Measurements from ENCODE around the gene CSNK1G1.

CSNK1G1 gene

DNA sequence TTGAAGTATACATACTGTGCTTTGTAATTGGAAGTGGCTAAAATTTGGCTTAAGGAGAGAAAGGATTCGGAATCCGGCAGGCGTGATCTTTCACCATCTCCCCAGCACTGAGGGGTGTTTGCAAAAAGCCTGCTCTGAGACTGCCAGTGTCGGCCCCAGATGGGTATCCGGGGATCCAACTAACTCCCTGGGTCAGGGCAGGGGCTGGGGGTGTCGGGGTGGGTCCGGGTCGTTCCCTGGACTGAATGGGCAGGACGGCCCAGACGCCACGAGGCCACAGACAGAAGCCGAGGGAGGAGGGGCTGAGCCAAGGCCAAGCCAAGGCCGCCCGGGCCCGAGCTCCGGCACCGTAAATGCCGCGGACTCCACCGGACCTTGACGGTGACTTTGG lies 193.5 kb downstream of the CSNK1G1 start:
- Mint-ChIP-seq H3K27ac (peak overlapping the region; percentile 97), H3K9me3 (no peaks in the 10 kb centered on the region), H3K27me3 (no peaks in the 10 kb centered on the region), H3K4me3 (peak overlapping the region; percentile 94), H3K36me3 (ENCODE audit: low read depth) (peaks cover 55% of the 10 kb centered on the region), H3K4me1 (ENCODE audit: low read depth) (peaks cover 56% of the 10 kb centered on the region)
- intact Hi-C loops (cut with micrococcal nuclease) = loop anchor here (5.0 kb wide), 1 partner anchor 225 kb away; the partner anchor contains the start of gene TRIP4

DNA sequence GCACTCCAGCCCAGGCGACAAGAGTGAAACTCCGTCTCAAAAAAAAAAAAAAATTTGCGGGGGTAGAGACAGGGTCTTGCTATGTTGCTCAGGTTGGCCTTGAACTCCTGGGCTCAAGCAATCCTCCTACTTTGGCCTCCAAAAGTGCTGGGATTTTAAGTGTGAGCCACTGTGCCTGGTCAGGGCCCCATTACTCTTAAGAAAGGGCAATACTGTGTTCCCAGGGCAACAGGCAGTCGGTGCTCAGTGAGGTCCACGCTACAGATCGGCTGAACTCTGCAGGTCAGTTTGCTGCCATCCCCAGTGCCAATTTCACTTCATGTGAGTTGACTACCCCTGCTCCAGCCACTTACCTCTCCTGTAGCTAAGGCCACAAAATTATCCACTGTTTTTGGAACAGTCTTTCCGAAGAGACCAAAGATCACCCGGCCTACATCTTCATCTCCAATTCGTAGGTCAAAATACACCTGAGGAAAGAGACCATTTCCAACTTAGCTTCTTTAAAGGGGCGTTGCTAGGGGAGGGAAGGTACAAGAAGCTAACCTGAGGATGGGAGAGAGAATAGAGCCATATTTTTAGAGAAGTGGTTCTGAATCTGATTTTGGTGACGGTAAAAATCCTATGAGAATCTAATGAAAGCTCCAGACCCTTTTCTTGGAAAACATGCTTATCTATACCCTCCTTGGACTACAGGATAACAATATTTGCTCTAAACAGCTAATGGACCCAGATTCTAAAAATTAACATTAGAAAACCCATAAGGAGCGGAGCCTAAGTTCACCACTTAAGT lies 194.1 kb downstream of the CSNK1G1 start:
- H3K27ac Mint-ChIP-seq = peak overlapping the region; percentile 97
- H3K9me3 Mint-ChIP-seq = no peaks in the 10 kb centered on the region
- H3K36me3 Mint-ChIP-seq (ENCODE audit: low read depth) = peaks cover 59% of the 10 kb centered on the region
- no peaks in the 10 kb centered on the region for H3K27me3 Mint-ChIP-seq
- peaks cover 56% of the 10 kb centered on the region for H3K4me1 Mint-ChIP-seq (ENCODE audit: low read depth)
- H3K4me3 Mint-ChIP-seq = peak overlapping the region; percentile 94
- intact Hi-C loops (cut with micrococcal nuclease) = loop anchor here (5.0 kb wide), 1 partner anchor 225 kb away; the partner anchor contains the start of gene TRIP4

DNA sequence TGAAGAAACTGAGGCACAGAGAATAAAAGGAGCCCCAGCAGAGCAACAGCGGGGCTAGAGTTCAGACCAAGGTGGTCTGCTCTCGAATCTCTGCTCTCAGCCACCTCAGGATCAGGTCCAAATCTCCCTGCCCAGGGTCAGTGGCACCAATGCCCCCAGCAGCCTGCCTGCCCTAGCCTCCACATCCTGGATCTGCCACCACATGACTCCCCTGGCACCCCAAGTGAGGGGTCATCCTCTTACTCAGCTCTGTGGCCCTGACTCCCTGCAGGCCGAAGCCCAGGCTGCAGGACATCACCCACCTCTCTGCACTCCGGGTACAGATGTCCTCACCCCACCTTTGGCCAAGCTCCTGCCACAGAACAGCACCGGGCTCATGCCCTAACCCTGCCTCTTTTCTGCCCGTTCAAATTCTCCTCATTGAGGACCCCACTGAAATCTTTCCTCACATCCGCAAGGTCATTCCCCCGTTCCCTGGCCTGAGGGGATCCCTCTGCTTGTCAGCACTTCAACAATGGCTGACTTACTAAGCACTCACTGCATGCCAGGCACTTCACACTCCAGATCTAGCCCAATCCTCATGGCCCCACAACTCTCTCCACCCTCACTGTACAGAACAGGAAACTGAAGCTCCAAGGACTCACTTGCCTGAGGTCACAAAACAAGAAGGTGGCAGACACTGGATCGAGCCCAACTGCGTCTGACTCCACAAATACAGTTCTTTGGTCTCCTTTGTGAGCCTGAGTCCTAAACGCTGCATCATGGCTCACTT lies 197.4 kb downstream of the CSNK1G1 start:
- Mint-ChIP-seq H3K27me3 (peaks cover 2% of the 10 kb centered on the region), H3K27ac (no peak overlapping the region), H3K36me3 (ENCODE audit: low read depth) (peaks cover 80% of the 10 kb centered on the region), H3K9me3 (no peaks in the 10 kb centered on the region), H3K4me3 (no peak overlapping the region), H3K4me1 (ENCODE audit: low read depth) (peaks cover 46% of the 10 kb centered on the region)
- intact Hi-C loops (cut with micrococcal nuclease) = no loop called here

- H3K4me1 Mint-ChIP-seq (ENCODE audit: low read depth) = peaks cover 53% of the 10 kb centered on the region
- peaks cover 77% of the 10 kb centered on the region for H3K36me3 Mint-ChIP-seq (ENCODE audit: low read depth)
- peaks cover 11% of the 10 kb centered on the region for H3K27me3 Mint-ChIP-seq
- no peak overlapping the region for H3K4me3 Mint-ChIP-seq
- H3K27ac Mint-ChIP-seq = no peak overlapping the region
- no peaks in the 10 kb centered on the region for H3K9me3 Mint-ChIP-seq
- intact Hi-C loops (cut with micrococcal nuclease) = no loop called here
Observed at GRCh38 chr15:64157599-64158125, 198.3 kb downstream of the CSNK1G1 start.

DNA sequence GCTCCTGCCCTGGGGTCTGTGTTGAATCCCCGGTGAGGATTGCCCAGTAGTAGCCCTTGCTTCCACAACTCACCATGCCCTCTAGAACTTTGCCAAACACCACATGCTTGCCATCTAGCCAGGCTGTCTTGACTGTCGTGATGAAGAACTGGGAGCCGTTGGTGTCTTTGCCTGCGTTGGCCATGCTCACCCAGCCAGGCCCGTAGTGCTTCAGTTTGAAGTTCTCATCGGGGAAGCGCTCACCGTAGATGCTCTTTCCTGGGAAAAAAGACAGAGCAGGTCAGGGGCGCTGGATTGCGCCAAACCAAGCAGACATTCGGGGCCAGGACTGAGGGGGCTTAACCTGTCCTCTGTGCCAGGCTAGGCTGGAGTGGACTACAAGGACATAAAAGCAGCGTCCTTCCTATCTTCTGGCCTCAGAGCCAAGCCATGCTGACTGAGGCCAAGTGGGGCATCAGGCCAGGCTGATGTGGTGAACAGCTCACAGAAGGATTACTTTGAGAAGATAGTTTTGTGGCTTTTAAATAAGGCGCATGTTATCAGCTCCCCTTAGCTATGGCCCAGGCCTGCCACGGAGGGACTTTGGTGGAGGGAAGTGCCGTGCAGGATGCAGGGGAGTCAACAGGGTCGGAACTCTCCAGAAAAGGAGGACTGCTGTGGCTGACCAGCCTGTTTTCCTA lies 199.2 kb downstream of the CSNK1G1 start:
- H3K27me3 Mint-ChIP-seq = peaks cover 20% of the 10 kb centered on the region
- H3K4me3 Mint-ChIP-seq = no peak overlapping the region
- no peak overlapping the region for H3K27ac Mint-ChIP-seq
- peaks cover 52% of the 10 kb centered on the region for H3K4me1 Mint-ChIP-seq (ENCODE audit: low read depth)
- H3K36me3 Mint-ChIP-seq (ENCODE audit: low read depth) = peaks cover 69% of the 10 kb centered on the region
- intact Hi-C loops (cut with micrococcal nuclease) = no loop called here
- no peaks in the 10 kb centered on the region for H3K9me3 Mint-ChIP-seq

- H3K36me3 Mint-ChIP-seq (ENCODE audit: low read depth) = peaks cover 62% of the 10 kb centered on the region
- peaks cover 26% of the 10 kb centered on the region for H3K27me3 Mint-ChIP-seq
- no peak overlapping the region for H3K27ac Mint-ChIP-seq
- no peak overlapping the region for H3K4me3 Mint-ChIP-seq
- peaks cover 52% of the 10 kb centered on the region for H3K4me1 Mint-ChIP-seq (ENCODE audit: low read depth)
- H3K9me3 Mint-ChIP-seq = no peaks in the 10 kb centered on the region
- intact Hi-C loops (cut with micrococcal nuclease) = no loop called here
Observed at GRCh38 chr15:64155802-64156651, 199.9 kb downstream of the CSNK1G1 start.

GRCh38 chr15:64153480-64154367 lies 202.2 kb downstream of the CSNK1G1 start:
- peaks cover 39% of the 10 kb centered on the region for H3K36me3 Mint-ChIP-seq (ENCODE audit: low read depth)
- intact Hi-C loops (cut with micrococcal nuclease) = loop anchor here (5.0 kb wide), 1 partner anchor 56 kb away; the partner anchor contains the start of gene SNX1
- no peak overlapping the region for H3K4me3 Mint-ChIP-seq
- peaks cover 58% of the 10 kb centered on the region for H3K4me1 Mint-ChIP-seq (ENCODE audit: low read depth)
- peak overlapping the region; percentile 61 for H3K27ac Mint-ChIP-seq
- no peaks in the 10 kb centered on the region for H3K9me3 Mint-ChIP-seq
- H3K27me3 Mint-ChIP-seq = peaks cover 30% of the 10 kb centered on the region

- H3K27ac Mint-ChIP-seq = no peak overlapping the region
- intact Hi-C loops (cut with micrococcal nuclease) = loop anchor here (5.0 kb wide), 1 partner anchor 55 kb away; the partner anchor contains the start of gene SNX1
- H3K4me3 Mint-ChIP-seq = peak overlapping the region; percentile 57
- no peaks in the 10 kb centered on the region for H3K9me3 Mint-ChIP-seq
- peaks cover 51% of the 10 kb centered on the region for H3K4me1 Mint-ChIP-seq (ENCODE audit: low read depth)
- peaks cover 30% of the 10 kb centered on the region for H3K27me3 Mint-ChIP-seq
- peaks cover 29% of the 10 kb centered on the region for H3K36me3 Mint-ChIP-seq (ENCODE audit: low read depth)
Observed at GRCh38 chr15:64152507-64153387, 203.2 kb downstream of the CSNK1G1 start.

GRCh38 chr15:64151727-64152506 lies 204.1 kb downstream of the CSNK1G1 start, which contains the start of gene SNX22:
SNX22 (plus strand) TSS chr15:64151731; CDS start chr15:64151776, 45 bp downstream.
- Mint-ChIP-seq H3K27me3 (peaks cover 30% of the 10 kb centered on the region), H3K36me3 (ENCODE audit: low read depth) (peaks cover 21% of the 10 kb centered on the region), H3K9me3 (no peaks in the 10 kb centered on the region), H3K4me1 (ENCODE audit: low read depth) (peaks cover 50% of the 10 kb centered on the region), H3K4me3 (peak within 1 kb of the TSS; percentile 66), H3K27ac (peak within 1 kb of the TSS; percentile 23)
- intact Hi-C loops (cut with micrococcal nuclease) = loop anchor here (5.0 kb wide), 1 partner anchor 55 kb away; the partner anchor contains the start of gene SNX1

DNA sequence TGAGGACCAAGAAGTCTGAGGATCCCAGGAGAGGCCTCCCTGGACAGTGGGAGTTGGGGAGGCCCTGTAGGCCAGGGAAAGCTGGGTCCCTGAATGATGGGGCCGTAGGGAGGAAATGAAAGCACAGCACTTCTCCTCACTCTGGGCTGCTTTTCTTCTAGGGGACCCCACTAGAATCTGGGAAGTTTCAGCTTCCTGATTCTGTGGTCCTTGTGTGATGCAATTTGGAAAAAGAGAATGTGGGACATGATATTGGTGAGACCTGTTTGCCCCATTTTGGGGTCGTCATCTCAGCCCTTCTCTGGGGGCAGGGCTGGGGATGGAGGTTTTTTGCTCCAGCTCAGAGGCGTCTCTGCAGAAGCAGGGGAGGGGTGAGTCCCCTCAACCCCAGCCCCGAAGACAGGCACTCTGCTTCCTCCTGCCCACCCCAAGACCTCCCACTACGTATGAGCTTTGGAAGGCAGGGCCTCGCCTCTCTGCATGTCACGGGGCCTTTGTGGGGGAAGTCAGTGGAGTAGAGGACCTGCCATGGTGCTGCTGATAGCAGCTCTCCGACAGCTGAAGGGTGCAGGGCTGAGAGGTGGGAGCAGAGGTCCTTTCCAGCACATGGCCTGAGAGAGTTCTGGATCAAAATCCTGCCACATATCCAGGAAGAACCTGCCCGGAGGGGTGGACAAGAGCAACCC lies 205.9 kb downstream of the CSNK1G1 start:
- H3K27ac Mint-ChIP-seq = peak overlapping the region; percentile 23
- H3K4me3 Mint-ChIP-seq = no peak overlapping the region
- H3K9me3 Mint-ChIP-seq = no peaks in the 10 kb centered on the region
- peaks cover 30% of the 10 kb centered on the region for H3K27me3 Mint-ChIP-seq
- H3K4me1 Mint-ChIP-seq (ENCODE audit: low read depth) = peaks cover 45% of the 10 kb centered on the region
- intact Hi-C loops (cut with micrococcal nuclease) = loop anchor here (5.0 kb wide), 1 partner anchor 53 kb away; the partner anchor contains the start of gene SNX1
- H3K36me3 Mint-ChIP-seq (ENCODE audit: low read depth) = peaks cover 15% of the 10 kb centered on the region

Data from dendritic cell treated with granulocyte-macrophage colony-stimulating factor and Interleukin-4, amounts not matched to agents 40 ng/mL and 50 ng/mL, for 4 days (primary cell).